A673 (cell line): Measurements from ENCODE around the gene SVIL.

Experiments used
- EZH2 ChIP-seq: fragments of 200-600 bp; sonication (generic); IDR thresholded peaks from 2 replicates; pipeline ENCODE4 v1.6.1; 2017; ENCODE audit warnings: borderline replicate concordance, low read depth, mild to moderate bottlenecking, mixed read lengths, antibody characterized with exemption, low read length; ENCODE audit not compliant: poor library complexity, severe bottlenecking
- TF ChIP-seq, protein P1 (sequence below): fragments of 300-800, 200-600 bp; sonication (generic); conservative IDR thresholded peaks from 2 replicates; pipeline ENCODE4 v1.5.1; 2017; ENCODE audit warnings: low read depth, mild to moderate bottlenecking, antibody characterized with exemption, low read length, moderate library complexity, mixed read lengths

- TF ChIP-seq, protein P1, sequence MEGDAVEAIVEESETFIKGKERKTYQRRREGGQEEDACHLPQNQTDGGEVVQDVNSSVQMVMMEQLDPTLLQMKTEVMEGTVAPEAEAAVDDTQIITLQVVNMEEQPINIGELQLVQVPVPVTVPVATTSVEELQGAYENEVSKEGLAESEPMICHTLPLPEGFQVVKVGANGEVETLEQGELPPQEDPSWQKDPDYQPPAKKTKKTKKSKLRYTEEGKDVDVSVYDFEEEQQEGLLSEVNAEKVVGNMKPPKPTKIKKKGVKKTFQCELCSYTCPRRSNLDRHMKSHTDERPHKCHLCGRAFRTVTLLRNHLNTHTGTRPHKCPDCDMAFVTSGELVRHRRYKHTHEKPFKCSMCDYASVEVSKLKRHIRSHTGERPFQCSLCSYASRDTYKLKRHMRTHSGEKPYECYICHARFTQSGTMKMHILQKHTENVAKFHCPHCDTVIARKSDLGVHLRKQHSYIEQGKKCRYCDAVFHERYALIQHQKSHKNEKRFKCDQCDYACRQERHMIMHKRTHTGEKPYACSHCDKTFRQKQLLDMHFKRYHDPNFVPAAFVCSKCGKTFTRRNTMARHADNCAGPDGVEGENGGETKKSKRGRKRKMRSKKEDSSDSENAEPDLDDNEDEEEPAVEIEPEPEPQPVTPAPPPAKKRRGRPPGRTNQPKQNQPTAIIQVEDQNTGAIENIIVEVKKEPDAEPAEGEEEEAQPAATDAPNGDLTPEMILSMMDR, result no peak
- no peak for TF ChIP-seq EZH2
Observed at GRCh38 chr10:29608476-29609301, 26.1 kb downstream of the SVIL start.
